Erythroblast (primary cell): Measurements from ENCODE around the gene CHP1.
"Not testable (repeated sequence)": the region's sequence is repeated elsewhere in the genome, so short reads cannot be mapped to it uniquely, and the experiment has no call there.

ENCODE experiments used
- DNase-seq, 2 experiments: peaks; one replicate each; lab custom pipeline; 2025; lab: John Stamatoyannopoulos, UW
- GATA1 ChIP-seq: IDR thresholded peaks from 2 replicates; pipeline ENCODE4 v1.6.1; 2011; ENCODE audit warnings: low read depth, mild to moderate bottlenecking, control low read depth, low read length, moderate library complexity
- POLR2A ChIP-seq: IDR thresholded peaks from 2 replicates; pipeline ENCODE4 v1.6.1; 2011; ENCODE audit warnings: mild to moderate bottlenecking, low read length

Gene CHP1

DNA sequence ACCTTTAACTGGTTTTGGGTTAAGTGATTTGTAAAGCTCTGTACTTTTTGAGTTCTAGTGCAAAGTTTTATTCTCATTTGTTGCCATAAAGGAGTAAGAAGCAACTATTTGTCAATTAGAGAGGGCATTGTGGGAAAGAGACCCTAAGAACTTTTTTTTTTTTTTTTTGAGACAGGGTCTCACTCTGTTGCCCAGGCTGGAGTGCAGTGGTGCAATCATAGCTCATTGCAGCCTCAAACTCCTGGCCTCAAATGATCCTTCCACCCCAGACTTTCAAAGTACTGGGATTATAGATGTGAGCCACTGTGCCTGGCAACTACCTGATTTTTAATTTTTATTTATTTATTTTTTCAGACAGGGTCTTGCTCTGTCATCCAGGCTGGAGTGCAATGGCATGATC lies 4.9 kb downstream of the CHP1 start:
- DNase-seq, result no peak
- no peak for TF ChIP-seq POLR2A
- TF ChIP-seq GATA1, result no peak

DNA sequence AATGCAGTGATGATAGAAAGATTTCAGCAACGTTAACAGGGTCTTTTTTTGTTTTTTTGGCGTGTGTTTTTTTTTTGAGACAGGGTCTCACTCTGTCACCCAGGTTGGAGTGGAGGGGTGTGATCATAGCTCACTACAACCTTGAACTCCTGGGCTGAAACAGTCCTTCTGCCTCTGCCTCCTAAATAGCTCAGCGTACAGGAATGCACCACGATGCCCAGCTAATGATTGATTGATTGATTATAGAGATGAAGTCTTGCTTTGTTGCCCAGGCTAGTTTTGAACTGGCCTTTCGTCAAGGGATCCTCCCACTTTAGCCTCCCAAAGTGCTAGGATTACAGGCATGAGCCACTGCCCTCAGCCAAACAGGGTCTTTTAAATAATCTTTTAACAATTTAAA lies 7.0 kb downstream of the CHP1 start:
- TF ChIP-seq POLR2A (no peak), GATA1 (no peak)
- DNase-seq, result no peak

DNA sequence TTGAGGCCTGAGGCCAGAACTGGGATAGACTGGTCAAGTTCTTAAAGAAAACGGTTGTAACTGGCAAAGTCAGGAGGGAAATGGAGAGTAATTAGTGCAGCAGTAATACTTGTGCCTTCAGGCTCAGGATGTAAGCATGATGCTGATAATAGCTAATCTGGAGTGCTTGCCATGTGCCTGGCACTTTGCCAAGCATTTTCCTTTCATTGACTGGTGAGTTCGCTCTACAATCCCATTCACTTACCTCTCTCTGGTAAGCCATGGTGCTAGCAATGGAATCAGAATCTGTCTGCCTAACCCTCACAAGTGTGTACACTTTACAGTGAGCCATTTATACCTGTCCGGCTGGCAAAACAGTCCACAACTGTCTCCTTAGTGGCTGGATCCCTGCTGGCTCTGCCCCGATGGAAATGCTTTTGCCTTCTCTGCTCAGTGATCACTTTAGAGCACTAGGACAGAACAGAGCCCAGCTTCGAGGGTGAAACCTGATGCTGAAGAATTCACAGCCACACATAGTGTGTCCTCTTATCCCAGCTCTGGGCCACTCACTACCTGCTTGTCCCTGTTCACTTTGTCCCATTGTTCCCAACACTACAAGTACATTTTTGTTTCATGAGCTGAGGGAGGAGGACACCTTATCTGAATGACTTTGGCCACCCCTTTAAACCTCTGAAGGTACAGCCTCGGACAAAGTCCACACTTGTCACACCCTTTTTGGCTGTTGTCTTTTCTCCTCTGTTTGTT lies 10.3 kb downstream of the CHP1 start:
- TF ChIP-seq POLR2A (no peak), GATA1 (no peak)
- DNase-seq, result peak; percentile 62 to 64

DNA sequence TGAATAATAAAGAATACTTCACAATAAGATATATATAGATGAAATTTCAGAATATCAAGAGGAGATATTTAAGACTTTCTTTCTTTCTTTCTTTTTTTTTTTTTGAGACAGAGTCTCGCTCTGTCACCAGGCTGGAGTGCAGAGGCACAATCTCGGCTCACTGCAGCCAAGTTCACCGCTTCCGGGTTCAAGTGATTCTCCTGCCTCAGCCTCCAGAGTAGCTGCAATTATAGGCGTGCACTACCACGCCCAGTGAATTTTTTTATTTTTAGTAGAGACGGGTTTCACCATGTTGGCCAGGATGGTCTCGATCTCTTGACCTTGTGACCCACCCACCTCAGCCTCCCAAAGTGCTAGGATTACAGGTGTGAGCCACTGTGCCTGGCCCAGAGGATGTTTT lies 19.7 kb downstream of the CHP1 start:
- not testable (repeated sequence) for DNase-seq

DNA sequence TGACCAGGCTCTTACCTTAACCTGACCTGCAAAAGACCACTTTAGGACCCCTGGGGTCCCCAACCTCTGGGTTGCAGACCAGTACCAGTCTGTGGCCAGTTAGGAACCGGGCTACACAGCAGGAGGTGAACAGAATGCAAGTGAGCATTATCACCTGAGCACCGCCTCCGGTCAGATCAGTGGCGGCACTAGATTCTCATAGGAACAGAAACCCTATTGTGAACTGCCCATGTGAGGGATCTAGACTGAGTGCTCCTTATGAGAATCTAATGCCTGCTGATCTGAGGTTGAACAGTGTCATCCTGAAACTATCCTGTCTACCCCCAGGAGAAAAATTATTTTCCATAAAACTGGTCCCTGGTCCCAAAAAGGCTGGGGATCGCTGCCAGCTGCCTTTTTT lies 20.3 kb downstream of the CHP1 start:
- TF ChIP-seq POLR2A (no peak), GATA1 (no peak)
- DNase-seq, result no peak

DNA sequence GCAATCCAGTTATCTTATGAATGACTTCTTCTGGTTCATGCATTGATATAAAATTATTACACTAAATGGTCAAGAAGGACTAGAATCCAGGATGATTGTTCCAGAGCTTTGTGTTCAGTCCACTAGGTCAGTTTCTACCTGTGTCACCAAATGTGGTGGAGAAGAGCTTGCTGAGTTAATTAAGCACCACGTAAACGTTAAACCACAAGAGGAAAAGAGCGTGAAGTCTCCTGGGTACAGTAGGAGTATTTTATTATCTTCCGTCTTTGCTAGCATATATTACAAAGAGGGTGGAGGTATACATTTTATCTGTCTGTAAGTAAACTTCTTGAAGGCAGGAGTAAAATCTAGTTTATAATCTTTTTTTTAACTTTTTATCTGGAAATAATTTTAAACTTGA lies 23.5 kb downstream of the CHP1 start:
- no peak for DNase-seq
- TF ChIP-seq GATA1 (no peak), POLR2A (no peak)

DNA sequence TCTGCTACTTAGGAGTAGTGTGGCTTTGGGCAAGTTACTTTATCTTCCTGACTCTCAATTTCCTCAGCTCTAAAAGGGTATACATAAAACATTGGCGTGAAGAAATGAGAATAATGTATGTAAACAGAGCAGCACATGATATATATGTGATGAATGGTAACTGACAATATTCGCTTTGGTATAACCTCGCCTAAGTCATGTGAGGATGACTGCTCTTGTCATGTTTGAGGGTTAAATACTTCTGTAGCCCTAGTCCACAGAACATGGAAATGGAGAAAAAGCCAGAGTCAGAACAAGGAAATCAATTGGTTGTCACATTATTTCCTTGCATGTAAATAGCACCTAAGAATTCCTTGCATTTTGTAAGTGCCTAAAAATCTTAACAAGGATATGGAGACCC lies 25.0 kb downstream of the CHP1 start:
- DNase-seq, result no peak
- no peak for TF ChIP-seq POLR2A
- no peak for TF ChIP-seq GATA1

DNA sequence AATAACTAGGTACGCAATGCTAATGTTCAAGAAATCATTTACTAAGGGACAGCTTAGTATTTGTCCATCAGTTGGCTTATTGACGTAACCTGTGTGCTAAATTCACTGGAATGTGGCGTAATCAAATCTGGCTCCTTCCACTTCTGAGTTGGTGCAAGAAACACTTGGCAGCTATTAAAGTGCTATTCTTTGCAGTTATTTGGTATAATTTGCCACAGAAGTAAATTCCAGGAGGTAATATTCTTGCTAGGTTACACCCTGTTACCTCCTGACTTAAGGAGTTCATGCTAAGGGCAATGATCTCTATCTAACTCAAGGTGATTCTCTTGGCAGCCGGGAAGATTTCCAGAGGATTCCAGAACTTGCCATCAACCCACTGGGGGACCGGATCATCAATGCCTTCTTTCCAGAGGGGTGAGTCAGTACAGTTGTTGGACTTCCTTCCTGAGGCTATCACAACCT lies 25.5 kb downstream of the CHP1 start:
- no peak for DNase-seq
- no peak for TF ChIP-seq POLR2A
- TF ChIP-seq GATA1, result no peak

DNA sequence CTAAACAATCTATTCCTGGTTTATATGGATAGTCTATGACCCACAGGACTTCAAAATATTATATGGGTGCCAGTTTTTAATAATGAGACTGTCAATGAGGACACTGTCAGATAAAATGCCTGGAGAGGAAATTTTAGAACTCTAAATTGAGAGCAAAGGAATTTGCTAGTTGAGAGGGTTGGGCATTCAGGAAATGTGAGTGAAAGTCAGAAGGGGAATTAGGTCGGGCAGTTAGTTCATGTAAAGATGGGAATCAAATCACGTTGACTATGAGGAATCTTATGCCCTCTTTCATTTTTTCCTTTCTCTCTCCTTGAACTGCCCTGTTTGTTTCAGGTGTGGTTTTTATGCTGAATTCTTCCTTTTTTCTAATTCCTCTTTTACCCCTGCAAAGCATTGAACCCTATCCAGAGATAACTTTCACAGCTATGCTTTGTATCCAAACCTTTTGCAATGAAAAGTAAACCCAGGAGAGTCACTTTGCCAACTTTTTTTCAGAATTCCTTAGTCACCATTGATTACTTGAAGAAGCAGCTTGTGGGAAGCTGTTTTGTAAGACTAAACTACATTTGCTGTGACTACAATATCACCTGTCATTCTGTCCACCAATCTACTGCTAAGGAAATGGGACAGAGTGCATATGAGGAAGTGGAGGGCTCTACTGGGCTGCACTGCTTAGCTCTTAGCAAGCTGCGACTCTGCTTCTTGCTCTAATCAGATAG lies 27.8 kb downstream of the CHP1 start:
- no peak for TF ChIP-seq POLR2A
- DNase-seq, result no peak

DNA sequence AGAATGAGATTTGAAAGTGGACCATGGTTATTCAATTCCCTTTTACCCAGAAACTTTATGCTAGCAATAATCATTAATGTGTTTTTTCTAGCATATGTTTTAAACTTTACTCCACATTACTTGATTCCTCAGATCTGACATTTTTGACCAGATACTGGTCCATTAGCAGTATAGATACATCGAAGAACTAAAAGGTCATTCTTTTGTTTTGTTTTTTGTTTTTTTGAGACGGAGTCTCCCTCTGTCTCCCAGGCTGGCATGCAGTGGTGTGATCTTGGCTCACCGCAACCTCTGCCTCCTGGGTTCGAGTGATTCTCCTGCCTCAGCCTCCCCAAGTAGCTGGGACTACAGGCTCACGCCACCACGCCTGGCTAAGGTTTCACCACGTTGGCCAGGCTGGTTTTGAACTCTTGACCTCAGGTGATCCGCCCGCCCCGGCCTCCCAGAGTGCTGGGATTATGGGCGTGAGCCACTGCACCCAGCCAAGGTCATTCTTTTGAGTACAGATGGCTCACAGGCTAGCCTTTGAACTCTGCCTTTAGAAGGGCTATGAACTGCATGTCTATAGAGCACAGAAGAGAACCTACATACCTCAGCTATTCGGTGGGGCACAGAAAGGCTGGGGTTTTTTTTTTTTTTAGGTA lies 28.6 kb downstream of the CHP1 start:
- TF ChIP-seq POLR2A (no peak), GATA1 (no peak)

DNA sequence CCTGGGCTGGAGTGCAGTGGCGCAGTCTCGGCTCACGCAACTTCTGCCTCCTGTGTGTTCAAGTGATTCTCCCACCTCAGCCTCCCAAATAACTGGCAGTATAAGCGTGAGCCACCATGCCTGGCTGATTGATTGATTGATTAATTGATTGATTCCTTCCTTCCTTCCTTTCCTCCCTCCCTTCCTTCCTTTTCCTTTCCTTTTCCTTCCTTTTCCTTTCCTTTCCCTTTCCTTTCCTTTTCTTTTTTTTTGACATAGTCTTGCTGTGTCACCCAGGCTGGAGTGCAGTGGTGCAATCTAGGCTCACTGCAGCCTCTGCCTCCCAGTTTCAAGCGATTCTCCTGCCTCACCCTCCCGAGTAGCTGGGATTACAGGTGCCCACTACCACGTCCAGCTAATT lies 29.9 kb downstream of the CHP1 start:
- not testable (repeated sequence) for DNase-seq

More for the DNA sequence above, 28.6 kb downstream of the CHP1 start:
- DNase-seq, result no peak

DNA sequence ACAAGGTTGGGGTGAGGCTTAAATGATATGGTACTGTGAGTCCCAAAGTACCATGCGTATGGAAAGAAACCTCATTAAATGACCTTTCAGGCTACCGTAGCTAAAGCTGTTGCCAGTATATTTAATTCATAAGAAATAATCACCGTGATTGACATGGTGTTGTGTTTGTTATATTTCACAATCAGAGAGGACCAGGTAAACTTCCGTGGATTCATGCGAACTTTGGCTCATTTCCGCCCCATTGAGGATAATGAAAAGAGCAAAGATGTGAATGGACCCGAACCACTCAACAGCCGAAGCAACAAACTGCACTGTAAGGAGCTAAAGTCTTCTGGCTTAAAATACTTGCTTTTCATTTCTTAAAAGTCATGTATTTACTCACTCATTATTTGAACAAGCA lies 31.5 kb downstream of the CHP1 start:
- TF ChIP-seq GATA1 (no peak), POLR2A (no peak)
- DNase-seq, result no peak

DNA sequence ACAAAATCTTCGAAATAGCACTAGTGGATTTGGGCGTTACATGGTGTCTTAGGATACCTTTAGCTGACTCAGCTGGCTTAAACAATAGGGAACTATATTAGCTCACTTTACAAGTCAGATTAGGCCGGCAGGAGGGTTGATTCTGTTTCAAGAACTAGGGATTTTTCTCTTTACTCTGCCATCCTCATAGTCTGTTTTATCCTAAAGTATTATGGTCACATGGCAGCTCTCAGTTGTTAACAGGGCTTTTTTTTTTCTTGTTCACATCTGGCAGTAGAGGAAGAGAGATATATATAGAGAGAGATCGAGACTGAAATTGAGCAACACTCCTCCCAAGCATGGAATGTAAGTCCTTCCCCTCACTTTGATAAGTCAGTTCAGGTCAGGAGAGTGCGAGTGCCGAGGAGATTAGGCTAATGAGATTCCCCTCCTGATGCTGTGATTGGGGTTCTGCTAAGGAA lies 32.9 kb downstream of the CHP1 start:
- DNase-seq, result no peak
- TF ChIP-seq POLR2A, result no peak
- TF ChIP-seq GATA1, result no peak

DNA sequence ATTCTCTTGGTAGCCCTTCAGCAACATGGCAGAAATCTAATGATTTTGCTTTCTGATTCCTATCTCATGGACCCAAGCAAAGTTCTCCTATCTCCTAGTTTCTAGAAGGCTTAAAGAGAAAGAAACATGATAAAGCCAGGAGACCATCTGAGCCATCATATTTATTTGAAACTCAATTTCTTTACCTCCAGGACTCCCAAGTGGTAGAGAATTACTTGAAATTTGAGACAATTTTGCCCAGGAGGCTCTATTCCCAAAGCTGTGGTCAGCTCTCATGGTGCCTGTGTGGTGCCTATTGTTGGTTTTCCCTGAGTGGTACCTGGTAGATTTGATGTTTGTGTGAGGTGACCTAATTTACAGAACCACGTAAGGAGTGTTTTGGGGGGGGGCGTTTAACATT lies 38.8 kb downstream of the CHP1 start:
- no peak for TF ChIP-seq GATA1
- TF ChIP-seq POLR2A, result no peak

More for the DNA sequence above, 38.8 kb downstream of the CHP1 start:
- no peak for DNase-seq
